WERI-Rb-1 (cell line): ENCODE measurements around the gene FBXO10.
A peak's percentile ranks its signal among the peaks of the same experiment; 100 is the strongest.

Experiments used
- DNase-seq: peaks from one replicate; pipeline ENCODE4 v3.0.0-alpha.2; 2020
- H3K27ac ChIP-seq: fragments of 250-450 bp; sonication (Bioruptor Pico); 2 replicates; pipeline ENCODE4 v1.5.1; 2020; ENCODE audit warnings: mild to moderate bottlenecking, moderate library complexity
- H3K27me3 ChIP-seq: fragments of 250-450 bp; sonication (Bioruptor Pico); 2 replicates; pipeline ENCODE4 v1.5.1; 2021; ENCODE audit warnings: mild to moderate bottlenecking, low read depth, moderate library complexity; ENCODE audit not compliant: insufficient read depth, severe bottlenecking
- H3K36me3 ChIP-seq: fragments of 250-450 bp; sonication (Bioruptor Pico); 2 replicates; pipeline ENCODE4 v1.5.1; 2020; ENCODE audit warnings: mild to moderate bottlenecking, moderate library complexity
- H3K4me3 ChIP-seq: 2 replicates; pipeline ENCODE4 v1.5.1; 2011; ENCODE audit warnings: low read depth, mild to moderate bottlenecking, control low read depth, low read length
- H3K9me3 ChIP-seq: fragments of 250-450 bp; sonication (Bioruptor Pico); 2 replicates; pipeline ENCODE4 v1.5.1; 2021; ENCODE audit warnings: mild to moderate bottlenecking, moderate library complexity; ENCODE audit not compliant: severe bottlenecking
- TF ChIP-seq, protein P1 (sequence below): IDR thresholded peaks from 2 replicates; pipeline ENCODE4 v1.5.1; 2011; ENCODE audit warnings: low read depth, mild to moderate bottlenecking, control low read depth, inconsistent platforms, low read length

The FBXO10 gene

GRCh38 chr9:37583522-37584121 is 7.4 kb upstream of the FBXO10 start:
- DNase-seq = no peak
- TF ChIP-seq, protein P1, sequence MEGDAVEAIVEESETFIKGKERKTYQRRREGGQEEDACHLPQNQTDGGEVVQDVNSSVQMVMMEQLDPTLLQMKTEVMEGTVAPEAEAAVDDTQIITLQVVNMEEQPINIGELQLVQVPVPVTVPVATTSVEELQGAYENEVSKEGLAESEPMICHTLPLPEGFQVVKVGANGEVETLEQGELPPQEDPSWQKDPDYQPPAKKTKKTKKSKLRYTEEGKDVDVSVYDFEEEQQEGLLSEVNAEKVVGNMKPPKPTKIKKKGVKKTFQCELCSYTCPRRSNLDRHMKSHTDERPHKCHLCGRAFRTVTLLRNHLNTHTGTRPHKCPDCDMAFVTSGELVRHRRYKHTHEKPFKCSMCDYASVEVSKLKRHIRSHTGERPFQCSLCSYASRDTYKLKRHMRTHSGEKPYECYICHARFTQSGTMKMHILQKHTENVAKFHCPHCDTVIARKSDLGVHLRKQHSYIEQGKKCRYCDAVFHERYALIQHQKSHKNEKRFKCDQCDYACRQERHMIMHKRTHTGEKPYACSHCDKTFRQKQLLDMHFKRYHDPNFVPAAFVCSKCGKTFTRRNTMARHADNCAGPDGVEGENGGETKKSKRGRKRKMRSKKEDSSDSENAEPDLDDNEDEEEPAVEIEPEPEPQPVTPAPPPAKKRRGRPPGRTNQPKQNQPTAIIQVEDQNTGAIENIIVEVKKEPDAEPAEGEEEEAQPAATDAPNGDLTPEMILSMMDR = no peak
- peaks cover 85% of the 10 kb centered on the region for H3K36me3 ChIP-seq
- H3K4me3 ChIP-seq = no peak overlapping the region
- no peaks in the 10 kb centered on the region for H3K27me3 ChIP-seq
- no peaks in the 10 kb centered on the region for H3K9me3 ChIP-seq
- H3K27ac ChIP-seq = no peak overlapping the region

- no peak for DNase-seq
- no peaks in the 10 kb centered on the region for H3K9me3 ChIP-seq
- peaks cover 78% of the 10 kb centered on the region for H3K36me3 ChIP-seq
- no peak overlapping the region for H3K4me3 ChIP-seq
- TF ChIP-seq, protein P1 = peak; percentile 40
- H3K27me3 ChIP-seq = no peaks in the 10 kb centered on the region
- H3K27ac ChIP-seq = no peak overlapping the region
Measured at GRCh38 chr9:37582548-37583157, 6.5 kb upstream of the FBXO10 start.

DNA sequence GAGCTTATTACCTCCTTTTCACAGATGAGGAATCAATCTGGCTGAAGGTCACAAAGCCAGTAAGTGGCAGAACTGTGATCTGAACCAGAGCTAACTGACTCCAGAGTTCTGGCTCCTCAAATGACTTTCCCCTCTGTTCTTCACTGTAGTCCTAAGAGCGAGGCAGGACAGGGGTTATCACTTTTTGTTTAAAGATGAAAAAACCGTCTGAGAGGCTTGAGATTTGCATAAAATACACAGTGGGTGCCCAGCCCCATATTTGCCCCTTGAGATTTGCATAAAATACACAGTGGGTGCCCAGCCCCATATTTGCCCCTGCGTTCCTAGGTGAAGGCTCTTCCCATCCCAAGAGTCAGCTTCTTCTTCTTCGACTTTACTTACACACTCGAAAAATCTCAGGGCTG is 667 bp downstream of the FBXO10 start:
- peak; percentile 72 for DNase-seq
- peak overlapping the region; percentile 97 for H3K4me3 ChIP-seq
- TF ChIP-seq, protein P1 = no peak
- no peaks in the 10 kb centered on the region for H3K9me3 ChIP-seq
- H3K36me3 ChIP-seq = peaks cover 42% of the 10 kb centered on the region
- no peaks in the 10 kb centered on the region for H3K27me3 ChIP-seq
- peak overlapping the region; percentile 97 for H3K27ac ChIP-seq

- DNase-seq = peak; percentile 25
- Histone ChIP-seq H3K27ac (peak overlapping the region; percentile 97), H3K4me3 (peak overlapping the region; percentile 97), H3K36me3 (peaks cover 42% of the 10 kb centered on the region), H3K27me3 (no peaks in the 10 kb centered on the region), H3K9me3 (no peaks in the 10 kb centered on the region)
- TF ChIP-seq, protein P1 = no peak
Measured at GRCh38 chr9:37575001-37575400, 1.2 kb downstream of the FBXO10 start.

GRCh38 chr9:37574241-37574721 is 1.9 kb downstream of the FBXO10 start:
- DNase-seq = peak; percentile 65
- Histone ChIP-seq H3K27me3 (no peaks in the 10 kb centered on the region), H3K4me3 (peak overlapping the region; percentile 97), H3K9me3 (no peaks in the 10 kb centered on the region), H3K36me3 (peaks cover 47% of the 10 kb centered on the region), H3K27ac (peak overlapping the region; percentile 97)
- TF ChIP-seq, protein P1 = no peak

GRCh38 chr9:37571282-37571681 is 4.9 kb downstream of the FBXO10 start:
- DNase-seq = no peak
- TF ChIP-seq, protein P1 = no peak
- Histone ChIP-seq H3K9me3 (no peaks in the 10 kb centered on the region), H3K27me3 (no peaks in the 10 kb centered on the region), H3K27ac (peak overlapping the region; percentile 31; the same call in 1 of the 2 replicates), H3K36me3 (peaks cover 68% of the 10 kb centered on the region), H3K4me3 (no peak overlapping the region)
